Kidney epithelial cell (primary cell): ENCODE data around the gene CCR6. TPM values are rescaled to one million over a fixed set of nuclear protein-coding genes. Genes with fewer than 3 reads are reported as not detected.

Experiments
- DNase-seq: peaks from one replicate; pipeline ENCODE4 v3.0.0-alpha.2; 2010; ENCODE audit warnings: low read depth
- H3K27me3 ChIP-seq: 2 replicates; pipeline ENCODE4 v1.6.0; 2011; ENCODE audit warnings: low read length; ENCODE audit not compliant: control insufficient read depth, insufficient read depth
- H3K36me3 ChIP-seq: 2 replicates; pipeline ENCODE4 v1.5.1; 2011; ENCODE audit warnings: low read length; ENCODE audit not compliant: control insufficient read depth, insufficient read depth
- H3K4me3 ChIP-seq: 2 replicates; pipeline ENCODE4 v1.5.1; 2011; ENCODE audit warnings: low read depth, mild to moderate bottlenecking, control low read depth, low read length
- CTCF ChIP-seq: IDR thresholded peaks from 2 replicates; pipeline ENCODE4 v1.5.1; 2011; ENCODE audit warnings: mild to moderate bottlenecking, moderate library complexity, low read length, control low read depth, inconsistent platforms; ENCODE audit not compliant: insufficient read depth, poor library complexity, severe bottlenecking
- total RNA-seq: library from RNA; depleted of rRNA; stranded (reverse); fragments of >200 nt; gene quantifications from 2 replicates; pipeline ENCODE4 v1.2.3, GENCODE V29; 2015

CCR6 gene
- total RNA-seq, 1 donor from 2014 or later = not detected

GRCh38 chr6:167124753-167125152 lies 1.9 kb downstream of the CCR6 start:
- H3K36me3 ChIP-seq = no peaks in the 10 kb centered on the region
- H3K4me3 ChIP-seq = no peak overlapping the region
- H3K27me3 ChIP-seq = no peaks in the 10 kb centered on the region
- no peak for TF ChIP-seq CTCF
- no peak for DNase-seq

- Histone ChIP-seq H3K27me3 (no peaks in the 10 kb centered on the region), H3K4me3 (no peak overlapping the region), H3K36me3 (no peaks in the 10 kb centered on the region)
- no peak for DNase-seq
- no peak for TF ChIP-seq CTCF
Observed at GRCh38 chr6:167125410-167125809, 2.5 kb downstream of the CCR6 start.

GRCh38 chr6:167125855-167126349 lies 3.0 kb downstream of the CCR6 start:
- no peak for TF ChIP-seq CTCF
- Histone ChIP-seq H3K4me3 (no peak overlapping the region), H3K36me3 (no peaks in the 10 kb centered on the region), H3K27me3 (no peaks in the 10 kb centered on the region)
- no peak for DNase-seq

GRCh38 chr6:167127785-167128531 lies 5.1 kb downstream of the CCR6 start:
- H3K36me3 ChIP-seq = no peaks in the 10 kb centered on the region
- no peak overlapping the region for H3K4me3 ChIP-seq
- TF ChIP-seq CTCF = no peak
- DNase-seq = peak; percentile 14
- H3K27me3 ChIP-seq = no peaks in the 10 kb centered on the region

- Histone ChIP-seq H3K4me3 (no peak overlapping the region), H3K27me3 (no peaks in the 10 kb centered on the region), H3K36me3 (no peaks in the 10 kb centered on the region)
- no peak for DNase-seq
- TF ChIP-seq CTCF = no peak
Observed at GRCh38 chr6:167129159-167129558, 6.3 kb downstream of the CCR6 start.

- H3K36me3 ChIP-seq = no peaks in the 10 kb centered on the region
- H3K27me3 ChIP-seq = no peaks in the 10 kb centered on the region
- no peak overlapping the region for H3K4me3 ChIP-seq
- TF ChIP-seq CTCF = no peak
- no peak for DNase-seq
Observed at GRCh38 chr6:167129562-167129961, 6.7 kb downstream of the CCR6 start.
